HUES6 (cell line): ENCODE measurements around the gene METAP1D.
A peak's percentile ranks its signal among the peaks of the same experiment; 100 is the strongest.

Experiments
- H3K27ac ChIP-seq: 2 replicates; pipeline ENCODE4 v1.7.0; 2013; ENCODE audit warnings: low read depth, mild to moderate bottlenecking, low read length, inconsistent platforms
- H3K27me3 ChIP-seq: 2 replicates; pipeline ENCODE4 v1.6.1; 2013; ENCODE audit warnings: low read length; ENCODE audit not compliant: control insufficient read depth, insufficient read depth
- H3K36me3 ChIP-seq: 2 replicates; pipeline ENCODE4 v1.6.1; 2013; ENCODE audit warnings: low read length; ENCODE audit not compliant: control insufficient read depth, insufficient read depth
- H3K4me1 ChIP-seq: 2 replicates; pipeline ENCODE4 v1.6.1; 2013; ENCODE audit warnings: low read length; ENCODE audit not compliant: control insufficient read depth, insufficient read depth
- H3K4me3 ChIP-seq: 2 replicates; pipeline ENCODE4 v1.5.1; 2013; ENCODE audit warnings: low read depth, low read length
- H3K9ac ChIP-seq: one replicate; pipeline ENCODE4 v1.6.1; 2013; ENCODE audit warnings: mild to moderate bottlenecking, low read length
- H3K9me3 ChIP-seq: 2 replicates; pipeline ENCODE4 v1.6.1; 2013; ENCODE audit warnings: low read depth, low read length; ENCODE audit not compliant: control insufficient read depth, insufficient read depth

METAP1D gene

GRCh38 chr2:172094294-172095145, 94.8 kb downstream of the METAP1D start:
- no peaks in the 10 kb centered on the region for H3K36me3 ChIP-seq
- peak overlapping the region; percentile 67 for H3K4me3 ChIP-seq
- peaks cover 45% of the 10 kb centered on the region for H3K4me1 ChIP-seq
- H3K27ac ChIP-seq, result no peak overlapping the region
- H3K9ac ChIP-seq, result peak overlapping the region; percentile 65
- peaks cover 100% of the 10 kb centered on the region for H3K27me3 ChIP-seq
- H3K9me3 ChIP-seq, result no peaks in the 10 kb centered on the region

- Histone ChIP-seq H3K4me1 (peaks cover 46% of the 10 kb centered on the region), H3K9ac (peak overlapping the region; percentile 65), H3K27me3 (peaks cover 100% of the 10 kb centered on the region), H3K27ac (no peak overlapping the region), H3K4me3 (peak overlapping the region; percentile 67), H3K36me3 (no peaks in the 10 kb centered on the region), H3K9me3 (no peaks in the 10 kb centered on the region)
Measured at GRCh38 chr2:172095146-172095904, 95.6 kb downstream of the METAP1D start.

GRCh38 chr2:172095905-172096625, 96.3 kb downstream of the METAP1D start:
- peaks cover 100% of the 10 kb centered on the region for H3K27me3 ChIP-seq
- H3K4me3 ChIP-seq, result peak overlapping the region; percentile 67
- H3K9ac ChIP-seq, result peak overlapping the region; percentile 68
- H3K9me3 ChIP-seq, result no peaks in the 10 kb centered on the region
- H3K27ac ChIP-seq, result no peak overlapping the region
- peaks cover 48% of the 10 kb centered on the region for H3K4me1 ChIP-seq
- no peaks in the 10 kb centered on the region for H3K36me3 ChIP-seq

- no peaks in the 10 kb centered on the region for H3K36me3 ChIP-seq
- no peak overlapping the region for H3K27ac ChIP-seq
- H3K9me3 ChIP-seq, result no peaks in the 10 kb centered on the region
- H3K9ac ChIP-seq, result peak overlapping the region; percentile 68
- peaks cover 55% of the 10 kb centered on the region for H3K4me1 ChIP-seq
- peak overlapping the region; percentile 67 for H3K4me3 ChIP-seq
- peaks cover 100% of the 10 kb centered on the region for H3K27me3 ChIP-seq
Measured at GRCh38 chr2:172096626-172097547, 97.1 kb downstream of the METAP1D start.

- H3K27ac ChIP-seq, result no peak overlapping the region
- H3K4me1 ChIP-seq, result peaks cover 57% of the 10 kb centered on the region
- peak overlapping the region; percentile 67; the same call in 1 of the 2 replicates for H3K4me3 ChIP-seq
- H3K9me3 ChIP-seq, result no peaks in the 10 kb centered on the region
- no peaks in the 10 kb centered on the region for H3K36me3 ChIP-seq
- peaks cover 100% of the 10 kb centered on the region for H3K27me3 ChIP-seq
- H3K9ac ChIP-seq, result peak overlapping the region; percentile 2
Measured at GRCh38 chr2:172097557-172098131, 97.9 kb downstream of the METAP1D start.

GRCh38 chr2:172098287-172098649, 98.5 kb downstream of the METAP1D start:
- H3K9me3 ChIP-seq, result no peaks in the 10 kb centered on the region
- H3K4me3 ChIP-seq, result peak overlapping the region; percentile 23; the same call in 1 of the 2 replicates
- H3K9ac ChIP-seq, result peak overlapping the region; percentile 24
- H3K27ac ChIP-seq, result no peak overlapping the region
- H3K36me3 ChIP-seq, result no peaks in the 10 kb centered on the region
- H3K27me3 ChIP-seq, result peaks cover 99% of the 10 kb centered on the region
- H3K4me1 ChIP-seq, result peaks cover 58% of the 10 kb centered on the region

- peaks cover 56% of the 10 kb centered on the region for H3K4me1 ChIP-seq
- H3K4me3 ChIP-seq, result peak overlapping the region; percentile 67
- peaks cover 99% of the 10 kb centered on the region for H3K27me3 ChIP-seq
- no peaks in the 10 kb centered on the region for H3K9me3 ChIP-seq
- H3K36me3 ChIP-seq, result no peaks in the 10 kb centered on the region
- no peak overlapping the region for H3K27ac ChIP-seq
- H3K9ac ChIP-seq, result peak overlapping the region; percentile 24
Measured at GRCh38 chr2:172098650-172099471, 99.1 kb downstream of the METAP1D start.

- peaks cover 99% of the 10 kb centered on the region for H3K27me3 ChIP-seq
Measured at GRCh38 chr2:172099472-172100079, 99.8 kb downstream of the METAP1D start.

More at GRCh38 chr2:172099472-172100079, 99.8 kb downstream of the METAP1D start:
- Histone ChIP-seq H3K9ac (no peak overlapping the region), H3K4me3 (peak overlapping the region; percentile 67), H3K4me1 (peaks cover 53% of the 10 kb centered on the region), H3K9me3 (no peaks in the 10 kb centered on the region), H3K36me3 (no peaks in the 10 kb centered on the region), H3K27ac (no peak overlapping the region)
